ENCODE data around the gene SP100.

DNA sequence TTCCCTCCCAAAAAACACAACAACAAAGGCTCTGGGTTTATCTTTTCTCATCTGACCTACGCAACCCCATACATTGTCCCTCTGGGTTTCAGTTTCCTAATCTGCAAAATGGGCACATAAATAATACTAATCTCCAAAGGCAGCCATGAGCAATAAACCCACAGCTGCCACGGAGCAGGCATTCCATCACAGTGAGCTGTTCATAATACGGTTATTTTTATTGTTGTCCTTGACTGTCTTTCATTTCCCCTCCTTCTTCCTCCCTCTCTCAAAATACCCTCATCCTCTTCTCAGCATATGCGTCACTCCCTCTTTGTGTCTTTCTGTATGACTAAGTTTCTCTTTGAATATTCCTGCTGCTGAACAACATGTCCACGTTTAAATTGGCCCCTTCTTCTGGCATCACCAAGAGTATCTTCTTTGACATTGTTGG lies 166.9 kb downstream of the SP100 start:
- TF ChIP-seq, protein P1, sequence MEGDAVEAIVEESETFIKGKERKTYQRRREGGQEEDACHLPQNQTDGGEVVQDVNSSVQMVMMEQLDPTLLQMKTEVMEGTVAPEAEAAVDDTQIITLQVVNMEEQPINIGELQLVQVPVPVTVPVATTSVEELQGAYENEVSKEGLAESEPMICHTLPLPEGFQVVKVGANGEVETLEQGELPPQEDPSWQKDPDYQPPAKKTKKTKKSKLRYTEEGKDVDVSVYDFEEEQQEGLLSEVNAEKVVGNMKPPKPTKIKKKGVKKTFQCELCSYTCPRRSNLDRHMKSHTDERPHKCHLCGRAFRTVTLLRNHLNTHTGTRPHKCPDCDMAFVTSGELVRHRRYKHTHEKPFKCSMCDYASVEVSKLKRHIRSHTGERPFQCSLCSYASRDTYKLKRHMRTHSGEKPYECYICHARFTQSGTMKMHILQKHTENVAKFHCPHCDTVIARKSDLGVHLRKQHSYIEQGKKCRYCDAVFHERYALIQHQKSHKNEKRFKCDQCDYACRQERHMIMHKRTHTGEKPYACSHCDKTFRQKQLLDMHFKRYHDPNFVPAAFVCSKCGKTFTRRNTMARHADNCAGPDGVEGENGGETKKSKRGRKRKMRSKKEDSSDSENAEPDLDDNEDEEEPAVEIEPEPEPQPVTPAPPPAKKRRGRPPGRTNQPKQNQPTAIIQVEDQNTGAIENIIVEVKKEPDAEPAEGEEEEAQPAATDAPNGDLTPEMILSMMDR (IDR thresholded peaks at IDR 0.05), result no peak
- TF ChIP-seq POLR2A (IDR thresholded peaks at IDR 0.05), result no peak
- TF ChIP-seq POLR2AphosphoS5 (IDR thresholded peaks at IDR 0.05; ENCODE audit: insufficient read depth in 1 of 2, low read depth in 1 of 2), result no peak

All from vagina (tissue), 2 donors.